HG03135 (cell line): Measurements from ENCODE around the gene OPALIN.
"Not testable (repeated sequence)": the region's sequence is repeated elsewhere in the genome, so short reads cannot be mapped to it uniquely, and the experiment has no call there.

Experiments
- ATAC-seq: cut with Tn5 transposase; IDR thresholded peaks from one replicate; pipeline ENCODE4 v1.9.1; 2021; ENCODE audit warnings: mild to moderate bottlenecking, moderate library complexity; ENCODE audit not compliant: unreplicated experiment

The OPALIN gene

DNA sequence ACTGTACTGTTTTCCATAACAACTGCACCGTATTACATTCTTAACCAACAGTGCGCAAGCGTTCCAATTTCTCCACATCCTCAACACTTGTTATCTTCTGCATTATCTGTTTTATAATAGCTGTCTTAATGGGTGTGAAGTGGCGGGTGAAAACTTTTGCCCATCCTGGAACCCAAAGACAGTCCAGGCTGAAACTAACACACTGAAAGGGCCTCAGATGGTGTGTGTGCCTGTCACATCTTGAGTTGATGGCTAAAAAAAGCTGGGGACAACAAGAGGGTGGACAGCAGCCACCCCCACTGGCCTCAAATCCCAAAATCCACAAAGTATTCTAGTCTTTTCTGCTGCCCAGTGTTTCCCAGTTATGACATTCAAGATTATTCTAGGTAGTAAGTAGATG lies 19.4 kb downstream of the OPALIN start:
- no peak for ATAC-seq

DNA sequence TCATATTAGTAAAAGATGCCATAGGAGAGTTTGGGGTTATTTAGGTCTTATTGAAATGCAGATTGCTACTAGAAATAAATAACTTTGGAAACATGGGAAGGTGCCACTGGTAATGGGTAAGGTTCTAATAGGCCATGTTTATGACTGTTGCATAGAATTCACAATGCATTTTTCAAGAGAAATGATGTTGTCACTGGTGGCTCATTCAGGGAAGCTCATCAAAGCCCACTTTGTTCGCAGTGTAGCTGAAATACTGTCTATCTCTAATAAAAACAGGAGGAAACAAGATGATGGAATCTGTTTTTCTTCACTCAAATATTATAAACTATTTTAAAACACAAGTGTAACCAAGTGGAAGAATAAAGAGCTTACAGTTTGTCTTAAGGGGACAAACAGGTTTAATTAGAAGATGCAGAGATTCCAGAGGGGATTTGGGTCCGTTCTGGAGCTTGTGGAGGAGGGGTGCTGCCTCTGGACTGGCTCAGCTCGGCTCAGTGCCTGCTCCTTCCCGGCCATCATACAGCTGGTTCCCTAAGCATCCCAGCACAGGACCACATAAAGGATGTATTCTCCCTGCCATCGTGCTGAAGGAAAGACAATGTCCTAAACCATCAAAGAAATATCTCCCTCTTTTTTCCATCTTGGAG lies 20.4 kb downstream of the OPALIN start:
- no peak for ATAC-seq

DNA sequence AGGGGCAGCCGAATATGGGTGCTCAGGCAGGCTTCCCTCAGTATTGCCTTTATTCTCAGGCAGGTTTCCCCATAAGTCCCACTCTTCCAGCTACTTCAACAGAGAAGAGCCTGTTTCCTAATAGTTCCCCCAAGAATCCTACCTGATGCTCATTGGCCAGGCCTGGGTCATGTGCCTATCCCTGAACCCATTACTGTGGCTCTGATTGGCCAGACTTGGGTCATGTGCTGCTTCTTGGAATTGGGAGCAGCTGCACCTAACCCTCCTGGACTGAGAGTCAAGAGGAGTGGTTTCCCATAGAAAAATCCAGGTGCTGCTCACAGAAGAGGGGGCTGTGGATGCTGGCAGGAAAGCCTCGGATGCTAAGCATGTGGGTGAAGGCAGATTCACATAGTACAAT lies 21.7 kb downstream of the OPALIN start:
- ATAC-seq = no peak

DNA sequence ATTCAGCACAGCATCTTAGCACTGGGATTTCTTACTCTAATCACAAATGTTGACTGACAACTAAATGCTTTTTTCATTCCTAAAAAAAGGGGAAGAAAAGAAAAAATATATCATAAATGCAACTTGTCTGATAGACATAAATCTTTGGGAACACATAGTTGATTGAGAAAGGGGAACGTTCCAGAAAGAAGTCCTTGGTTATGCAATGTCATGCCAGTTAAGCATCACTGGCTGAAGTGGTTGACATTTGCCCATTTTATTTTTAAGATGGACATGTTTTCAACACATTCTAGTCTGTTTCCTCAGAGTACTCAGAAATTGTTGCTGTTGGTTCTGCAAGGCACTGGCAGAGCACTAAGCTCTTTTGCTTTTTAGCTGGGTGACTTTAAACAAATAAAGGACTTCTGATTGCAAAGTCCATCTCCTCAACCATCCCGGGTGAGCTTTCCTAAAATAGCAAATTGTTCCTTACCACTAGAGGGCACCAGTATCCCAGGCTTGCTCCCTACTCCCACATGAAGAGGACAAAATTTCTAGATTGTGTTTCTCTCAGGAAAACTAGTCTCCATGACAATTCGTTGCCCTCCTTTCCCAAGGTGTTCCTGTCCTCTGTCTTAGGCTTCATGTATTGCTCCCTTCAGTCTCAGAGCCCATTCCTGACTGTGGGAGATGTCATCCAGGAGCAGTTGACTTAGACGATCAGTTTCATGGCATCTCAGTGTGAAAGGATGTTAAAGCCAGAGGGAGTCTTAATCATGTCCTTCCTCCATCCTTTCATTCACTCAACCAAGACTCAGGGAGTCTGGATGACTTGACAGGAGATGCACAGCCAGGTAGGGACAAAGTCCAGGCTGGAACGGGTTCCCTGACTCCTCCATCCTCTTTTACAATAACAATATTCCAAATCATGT lies 23.9 kb downstream of the OPALIN start:
- no peak for ATAC-seq

DNA sequence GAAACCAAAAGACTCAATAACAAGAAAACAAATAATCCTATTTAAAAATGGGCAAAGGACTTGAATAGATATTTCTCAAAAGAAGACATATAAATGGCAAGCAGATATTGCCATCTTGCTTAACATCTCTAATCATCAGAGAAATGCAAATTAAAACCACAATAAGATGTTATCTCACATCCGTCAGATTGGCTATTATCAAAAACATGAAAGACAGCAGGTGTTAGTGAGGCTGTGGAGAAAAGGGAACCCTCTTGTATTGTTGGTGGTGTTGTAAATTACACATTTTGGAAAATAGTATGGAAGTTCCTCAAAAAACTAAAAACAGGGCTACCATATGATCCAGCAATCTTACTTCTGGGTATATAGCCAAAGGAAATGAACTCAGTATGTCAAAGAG lies 25.7 kb downstream of the OPALIN start:
- ATAC-seq = no peak

DNA sequence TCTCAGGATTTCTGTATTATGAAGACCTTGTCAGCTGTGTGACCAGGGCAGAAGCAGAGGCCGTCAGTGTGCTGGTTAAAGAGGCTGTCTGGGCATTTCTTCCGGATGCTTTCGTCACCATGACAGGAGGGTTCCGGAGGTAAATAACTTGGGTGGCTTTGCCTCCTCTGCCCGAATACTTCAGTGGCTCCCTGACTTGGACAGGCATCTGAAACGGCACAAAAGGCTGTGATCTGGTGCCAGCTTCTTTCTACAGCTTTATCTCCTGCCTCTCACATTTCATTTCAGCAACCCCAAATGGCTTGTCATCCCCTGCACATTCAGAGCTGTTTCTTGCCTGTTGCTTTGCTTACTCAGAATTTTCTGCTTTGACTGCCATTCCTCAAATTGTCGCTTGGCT lies 31.3 kb downstream of the OPALIN start:
- no peak for ATAC-seq

DNA sequence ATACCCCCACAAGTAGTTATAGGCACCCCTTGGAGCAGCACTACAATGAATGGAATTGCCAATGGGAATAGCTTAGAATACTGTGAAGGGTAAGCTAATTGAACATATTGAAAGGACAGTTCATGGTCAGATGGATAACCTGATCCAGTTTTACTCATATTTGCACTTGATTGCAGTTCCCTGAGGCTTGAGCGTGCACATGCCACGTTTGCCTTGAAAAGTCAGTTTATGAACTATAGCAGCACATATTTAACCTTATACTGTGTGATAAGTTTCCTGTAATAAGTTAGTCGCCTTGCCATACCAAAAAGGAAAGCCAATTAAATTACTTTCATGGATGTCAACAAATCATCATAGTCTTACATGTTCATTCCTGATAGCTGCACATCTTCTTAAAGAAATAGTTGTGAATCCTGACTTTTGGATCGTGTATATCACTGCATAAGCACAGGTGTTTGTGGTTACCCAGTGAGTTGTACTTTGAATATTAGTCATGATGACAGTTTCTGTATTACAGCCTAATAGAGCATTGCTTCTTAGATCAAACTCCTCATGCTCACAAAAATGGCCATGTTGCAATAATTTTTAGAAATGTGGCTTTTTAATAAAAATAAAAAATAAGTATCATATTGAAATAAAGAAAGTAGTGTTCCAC lies 33.0 kb downstream of the OPALIN start:
- ATAC-seq = peak; percentile 91

DNA sequence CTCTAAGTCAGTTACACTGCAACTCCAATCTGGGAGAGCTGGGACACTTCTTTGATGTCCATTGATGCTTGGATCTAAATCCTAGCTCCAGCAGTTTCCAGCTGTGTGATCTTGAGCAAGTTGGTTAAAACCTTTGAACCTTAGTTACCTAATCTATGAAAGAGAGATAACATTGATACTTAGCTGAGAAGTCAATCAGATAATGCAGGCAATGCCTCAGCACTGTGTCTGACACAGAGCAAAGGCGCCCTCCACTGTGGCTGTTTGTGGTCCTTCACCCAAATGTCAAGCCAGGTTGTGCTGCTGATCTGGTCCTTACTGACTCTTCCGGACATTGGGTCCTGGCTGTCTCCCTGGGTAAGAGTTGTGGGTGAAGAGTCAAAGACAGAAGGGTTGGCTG lies 34.4 kb downstream of the OPALIN start:
- ATAC-seq = no peak

DNA sequence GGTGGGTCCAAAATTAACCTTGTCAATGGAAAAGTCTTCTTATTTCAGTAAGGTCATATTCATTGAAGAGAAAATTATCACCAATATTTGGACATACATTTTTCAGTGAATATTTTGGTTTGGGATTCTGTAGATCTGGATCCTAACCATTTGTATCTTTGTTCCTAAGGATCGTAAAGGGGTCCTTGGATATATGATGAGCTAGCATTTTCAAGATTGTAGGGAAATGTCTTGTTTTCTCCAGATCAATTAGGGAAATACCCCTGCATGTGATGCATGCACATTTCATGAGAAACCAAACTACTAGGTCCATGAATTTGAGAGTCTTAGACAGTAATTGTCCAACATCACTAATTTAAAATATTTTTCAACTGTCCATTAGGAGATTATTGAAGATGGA lies 36.5 kb downstream of the OPALIN start:
- ATAC-seq = no peak

DNA sequence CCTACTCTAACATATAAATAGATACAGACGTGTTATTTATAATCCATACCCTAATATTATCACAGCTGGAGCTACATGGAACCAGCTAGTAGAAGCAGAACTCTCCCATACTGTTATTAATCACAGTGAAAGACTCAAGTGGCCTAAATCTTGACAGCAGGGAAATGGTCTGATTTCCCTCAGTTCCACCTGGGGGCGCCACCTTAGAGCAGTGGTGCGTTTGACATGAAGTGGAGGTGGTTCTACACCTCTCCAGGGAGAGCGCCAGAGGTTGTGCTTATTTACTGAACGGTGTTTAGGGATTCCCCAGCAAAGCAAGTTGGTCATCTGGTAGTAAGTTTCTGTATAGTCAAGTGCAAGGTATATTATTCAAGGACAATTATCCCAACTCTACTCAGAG lies 37.0 kb downstream of the OPALIN start:
- ATAC-seq = no peak

DNA sequence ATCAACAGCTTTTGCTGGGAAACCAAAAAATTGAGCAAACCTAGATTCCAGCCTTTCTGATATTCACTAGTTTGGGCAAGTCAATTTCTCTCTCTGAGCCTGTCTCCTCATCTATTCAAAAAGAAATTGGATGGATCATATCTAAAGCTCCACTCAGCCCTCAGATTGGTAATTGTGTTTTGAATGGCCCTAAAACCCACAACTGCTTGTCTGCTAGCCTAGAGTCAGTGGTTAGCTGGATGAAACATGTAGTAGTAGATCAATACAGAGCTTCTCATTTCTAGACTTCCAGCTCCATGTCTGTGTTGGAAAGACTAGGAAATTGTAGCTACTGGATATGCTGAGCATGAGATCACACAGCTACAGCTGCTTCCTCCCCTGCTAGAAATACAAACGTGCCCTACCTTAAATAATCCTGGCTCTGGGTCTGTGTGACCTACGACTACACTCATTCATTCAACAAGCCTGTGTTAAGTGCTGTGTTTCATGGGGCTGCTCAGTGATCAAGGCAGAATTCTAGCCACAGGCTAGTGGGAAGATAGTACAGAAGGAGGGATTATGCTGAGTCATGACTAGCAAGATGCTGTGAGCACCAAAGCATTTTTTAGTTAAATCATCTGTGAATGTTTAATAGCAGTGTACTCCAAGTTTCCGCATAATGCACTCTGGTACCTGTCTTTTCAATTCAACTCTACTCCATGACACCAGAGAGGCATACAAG lies 38.9 kb downstream of the OPALIN start:
- ATAC-seq = no peak

DNA sequence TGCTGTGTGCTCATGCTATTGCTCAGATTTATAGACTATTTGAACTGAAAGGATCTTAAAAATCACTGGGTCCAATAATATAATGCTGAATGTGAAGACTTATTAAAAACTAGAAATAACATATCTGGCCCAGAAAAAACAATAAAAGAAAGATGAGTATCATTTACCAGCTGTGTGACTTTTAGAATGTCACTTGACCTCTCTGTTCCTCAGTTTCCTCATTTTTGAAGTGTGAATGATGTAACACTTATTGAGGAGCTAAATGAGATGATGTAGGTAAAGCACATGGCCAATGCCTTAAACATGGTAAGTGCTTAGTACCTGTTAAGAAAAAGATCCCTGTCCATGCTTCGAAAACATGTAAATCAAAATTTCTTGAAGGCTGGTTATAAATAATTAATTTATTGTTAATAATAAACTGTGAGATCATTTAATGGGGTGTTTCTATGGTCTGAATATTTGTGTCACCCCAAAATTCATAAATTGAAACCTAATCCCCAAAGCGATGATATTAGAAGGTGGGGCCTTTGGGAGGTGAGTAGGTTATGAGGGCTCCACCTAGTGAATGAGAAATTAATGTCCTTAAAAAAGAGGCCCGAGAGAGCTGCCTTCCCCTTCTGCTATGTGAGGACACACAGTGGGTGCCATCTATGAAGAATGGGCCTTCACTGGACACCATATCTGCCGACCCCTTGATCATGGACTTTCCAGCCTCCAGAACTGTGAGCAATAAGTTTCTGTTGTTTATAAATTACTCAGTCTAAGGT lies 41.6 kb downstream of the OPALIN start:
- no peak for ATAC-seq

DNA sequence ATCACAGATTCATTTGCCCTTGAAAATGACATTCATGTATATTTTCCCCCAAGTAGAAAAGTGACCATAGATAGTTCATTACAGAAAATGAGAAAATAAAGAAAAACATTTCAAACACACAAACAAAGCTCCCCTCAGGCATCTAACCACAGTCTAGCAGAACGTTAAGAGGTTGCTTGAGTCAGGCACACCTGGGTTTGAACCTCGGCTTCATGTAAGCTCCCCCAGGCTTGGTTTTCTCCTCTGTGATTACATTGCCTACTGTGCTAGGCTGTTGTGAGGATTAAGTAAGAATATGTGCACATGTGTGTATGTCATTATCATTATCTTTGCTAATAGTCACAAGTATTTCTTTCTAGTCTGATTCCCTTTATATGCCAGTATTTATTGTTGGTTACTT lies 45.5 kb downstream of the OPALIN start:
- ATAC-seq = no peak

DNA sequence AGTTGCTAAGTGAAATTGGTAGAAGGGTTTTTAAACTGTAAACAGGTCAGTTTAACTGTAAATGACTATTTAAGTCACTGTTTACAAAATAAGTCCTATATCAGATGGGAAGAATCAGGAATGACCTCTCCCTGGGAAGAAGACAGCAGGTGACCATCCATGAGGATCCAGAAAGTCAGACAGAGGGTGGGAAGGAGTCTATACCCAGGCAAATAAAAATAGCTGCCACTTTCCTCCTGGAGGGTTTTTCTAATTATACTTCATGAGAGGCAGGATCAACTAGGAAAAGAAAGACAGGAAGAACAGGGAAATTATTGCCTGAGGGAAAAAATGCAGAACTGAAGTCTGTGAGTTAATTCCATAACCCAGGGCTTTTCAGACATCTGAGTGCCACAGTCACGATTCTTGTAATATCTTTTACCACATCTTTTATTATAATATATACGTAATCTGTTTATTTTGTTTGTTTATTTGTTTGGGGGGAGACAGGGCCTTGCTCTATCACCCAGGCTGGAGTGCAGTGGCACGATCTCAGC lies 47.6 kb downstream of the OPALIN start:
- no peak for ATAC-seq

DNA sequence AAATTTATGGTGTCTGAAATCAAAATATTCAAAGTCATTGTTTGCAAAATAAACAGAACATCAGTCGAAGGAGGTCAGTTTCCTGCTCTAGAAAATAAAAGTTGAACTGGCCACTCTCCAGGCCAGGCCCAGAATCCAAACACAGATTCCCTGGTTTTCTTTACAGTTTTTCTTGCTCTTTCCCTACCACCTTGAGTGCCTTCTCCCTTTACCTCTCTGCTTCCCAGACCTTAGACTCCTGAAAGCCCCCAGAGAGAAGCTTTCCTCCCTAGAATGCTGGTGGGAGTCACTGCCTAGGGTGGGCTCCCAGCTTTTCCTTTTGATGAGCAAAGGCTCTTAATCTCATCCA lies 48.5 kb downstream of the OPALIN start:
- no peak for ATAC-seq

DNA sequence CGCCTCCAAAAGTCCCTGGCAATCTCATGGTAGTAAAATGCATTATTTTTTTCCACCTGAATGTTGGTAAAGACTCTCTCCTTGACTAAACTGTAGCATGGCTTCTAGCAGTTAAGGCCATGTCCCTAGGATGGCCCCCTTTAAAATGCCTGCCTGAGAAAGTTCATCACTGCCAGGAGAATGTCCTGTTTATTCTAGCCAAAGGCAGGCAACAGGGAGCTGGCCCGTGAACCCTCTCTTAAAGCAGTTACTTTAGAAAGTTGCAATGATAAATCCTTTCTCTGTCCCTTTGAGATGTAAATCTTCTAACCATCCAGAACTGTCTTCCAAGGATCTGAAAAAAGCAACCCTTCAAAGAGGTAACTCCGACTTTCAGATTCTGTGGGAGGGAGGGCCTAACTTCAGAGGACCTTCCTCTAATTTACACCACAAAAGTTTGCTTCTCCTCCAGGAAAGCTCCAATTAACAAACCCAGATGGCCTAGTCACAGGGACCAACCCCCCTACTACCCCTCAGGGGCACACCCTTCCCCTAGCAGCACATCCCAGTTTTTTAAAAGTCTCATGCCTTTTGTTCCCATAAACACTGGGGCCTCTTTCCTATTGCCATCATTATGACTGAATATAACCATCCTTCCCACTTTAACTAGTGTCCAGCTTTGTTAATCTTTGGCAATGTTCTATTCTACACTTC lies 49.0 kb downstream of the OPALIN start:
- no peak for ATAC-seq

DNA sequence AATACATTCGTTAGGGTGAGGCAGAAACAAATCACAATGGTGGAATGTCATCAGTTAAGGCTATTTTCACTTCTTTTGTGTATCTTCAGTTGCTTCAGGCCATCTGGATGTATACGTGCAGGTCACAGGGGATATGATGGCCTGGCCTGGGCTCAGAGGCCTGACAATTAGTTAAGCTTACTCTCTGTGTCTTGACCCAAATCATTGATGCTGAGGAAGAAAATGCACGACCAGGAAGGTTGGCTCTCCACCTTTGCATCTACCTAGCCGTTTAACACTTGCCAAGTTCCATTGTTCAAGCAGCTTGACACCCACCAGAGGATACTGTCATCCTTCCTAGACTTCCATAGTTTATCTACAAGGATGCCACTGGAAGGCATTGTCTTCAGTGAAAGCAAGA lies 49.9 kb downstream of the OPALIN start:
- not testable (repeated sequence) for ATAC-seq

DNA sequence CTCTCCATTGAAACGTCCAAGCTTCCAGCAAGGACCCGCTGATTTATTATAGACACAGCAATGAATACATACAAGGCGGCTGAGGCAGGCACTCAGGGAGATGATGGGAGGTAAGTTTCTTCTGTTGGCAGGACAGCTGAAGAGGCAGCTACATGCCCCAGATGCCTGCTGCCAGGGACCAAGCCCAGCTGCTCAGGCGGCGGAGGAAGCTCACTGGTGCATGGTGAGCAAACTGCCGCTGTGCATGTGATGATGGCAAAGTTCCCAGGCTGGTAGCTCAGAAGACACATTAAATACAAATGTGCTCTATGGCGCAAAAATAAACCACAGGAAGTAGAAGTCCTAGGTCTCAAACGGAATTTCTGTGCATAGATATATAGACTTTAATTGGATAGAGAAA lies 52.3 kb downstream of the OPALIN start:
- ATAC-seq = no peak

DNA sequence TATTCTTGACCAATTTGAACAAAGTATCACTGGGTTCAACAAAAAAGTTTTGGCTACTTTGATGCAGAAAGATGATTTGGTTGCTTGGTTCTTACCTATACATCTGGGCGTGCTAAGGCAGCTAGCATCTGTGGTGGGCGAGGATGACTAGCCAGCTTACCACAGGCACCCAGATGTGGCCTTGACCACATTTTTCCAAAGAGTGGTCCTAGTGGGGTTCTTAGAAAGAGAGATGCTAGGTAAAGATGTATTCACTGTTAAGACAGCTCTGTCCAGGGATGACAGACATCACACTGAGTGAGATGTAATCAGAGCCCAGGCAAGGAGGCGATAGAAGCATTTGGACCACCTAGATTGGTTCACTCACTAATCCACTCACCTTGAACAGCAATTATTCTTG lies 53.8 kb downstream of the OPALIN start:
- ATAC-seq = no peak

DNA sequence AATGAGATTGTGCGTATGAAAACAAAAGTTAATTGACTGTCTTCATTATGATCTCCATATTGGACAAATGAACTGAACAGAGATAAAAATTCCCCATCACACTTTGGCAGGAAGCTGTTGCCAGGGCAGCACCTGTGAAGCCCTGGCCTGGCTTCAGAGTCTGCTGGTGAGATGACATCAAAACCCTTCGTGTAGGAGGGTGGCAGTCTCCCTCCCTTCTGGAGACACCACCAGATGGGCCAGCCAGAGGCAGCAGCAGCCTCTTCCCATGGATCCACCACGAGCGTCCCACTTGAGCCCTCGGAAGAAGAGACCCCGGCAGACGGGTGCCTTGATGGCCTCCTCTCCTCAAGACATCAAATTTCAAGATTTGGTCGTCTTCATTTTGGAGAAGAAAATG lies 54.6 kb downstream of the OPALIN start, which contains the start of gene DNTT:
Gene DNTT, plus strand, starts transcription at position 205 of the 400 bp plus-strand sequence. Its CDS starts 64 bp downstream, at position 269.
- ATAC-seq = no peak
